HG03442 (cell line): ENCODE measurements around the gene MAGOHB.
"Not testable (repeated sequence)": the region's sequence is repeated elsewhere in the genome, so short reads cannot be mapped to it uniquely, and the experiment has no call there.

Experiments used
- ATAC-seq: cut with Tn5 transposase; IDR thresholded peaks from one replicate; pipeline ENCODE4 v1.9.1; 2021; ENCODE audit warnings: mild to moderate bottlenecking, moderate library complexity; ENCODE audit not compliant: unreplicated experiment

MAGOHB gene

DNA sequence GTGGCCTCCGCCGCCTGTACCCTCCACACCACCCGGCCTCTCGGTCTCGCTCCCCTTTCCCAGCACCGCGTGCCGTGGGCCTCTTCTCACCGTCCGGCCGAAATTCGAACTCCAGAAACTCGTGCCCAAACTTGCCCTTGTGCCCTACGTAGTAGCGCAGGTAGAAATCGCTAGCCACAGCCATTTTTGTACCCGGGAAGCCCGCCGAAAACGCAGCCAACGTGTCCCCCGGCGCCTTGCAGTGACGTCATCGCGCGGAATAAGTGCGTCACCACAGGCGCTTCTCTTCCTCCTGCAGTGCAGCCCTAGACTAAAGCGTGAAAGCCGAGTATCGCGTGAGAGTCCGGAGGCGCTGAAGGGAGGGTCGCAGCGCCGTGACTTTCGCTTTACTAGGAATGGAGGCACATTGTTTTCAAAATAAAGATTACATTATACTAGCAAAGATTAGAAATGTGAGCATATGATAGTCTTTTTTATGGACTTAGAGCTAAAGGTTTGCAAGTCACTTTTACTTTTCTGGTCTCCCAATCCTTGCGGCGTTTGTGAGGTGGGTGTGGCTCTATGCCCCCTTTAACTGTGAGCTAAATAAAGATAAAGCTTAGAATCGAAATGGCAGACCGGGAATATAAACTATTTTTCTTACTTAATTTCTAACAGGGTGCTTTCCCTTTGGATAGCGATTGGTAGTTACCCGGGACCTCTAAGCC is at the start of gene MAGOHB:
Gene MAGOHB (minus strand): TSS at position 261 of the 707 bp plus-strand sequence. CDS start 77 bp downstream, at position 184.
- ATAC-seq = peak; percentile 95

- ATAC-seq = no peak
These were observed 47.9 kb upstream of the MAGOHB start for GRCh38 chr12:10661338-10661737.

GRCh38 chr12:10654003-10654402 is 40.6 kb upstream of the MAGOHB start:
- no peak for ATAC-seq

DNA sequence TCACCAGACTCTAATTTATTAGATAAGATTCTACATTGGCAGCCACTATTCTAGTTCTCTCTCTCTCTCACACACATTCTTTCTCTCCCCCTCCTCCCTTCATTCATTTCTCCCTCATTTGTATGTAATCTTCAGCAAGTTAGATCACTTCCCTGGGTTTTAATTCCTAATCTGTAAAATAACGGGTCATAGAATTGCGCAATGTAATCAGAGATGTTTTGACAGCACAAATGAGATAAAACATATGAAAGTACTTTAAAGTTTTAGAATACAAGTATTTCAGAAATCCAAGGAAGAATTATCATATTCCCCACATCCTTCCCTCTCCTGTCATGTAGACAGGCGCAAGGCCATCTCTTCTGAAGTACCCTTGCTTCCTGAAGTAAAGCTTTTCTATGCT is 38.8 kb upstream of the MAGOHB start:
- no peak for ATAC-seq

- not testable (repeated sequence) for ATAC-seq
These were observed 33.2 kb upstream of the MAGOHB start for GRCh38 chr12:10646576-10646975.

GRCh38 chr12:10645910-10646309 is 32.5 kb upstream of the MAGOHB start:
- no peak for ATAC-seq

GRCh38 chr12:10641735-10642500 is 28.5 kb upstream of the MAGOHB start:
- no peak for ATAC-seq

DNA sequence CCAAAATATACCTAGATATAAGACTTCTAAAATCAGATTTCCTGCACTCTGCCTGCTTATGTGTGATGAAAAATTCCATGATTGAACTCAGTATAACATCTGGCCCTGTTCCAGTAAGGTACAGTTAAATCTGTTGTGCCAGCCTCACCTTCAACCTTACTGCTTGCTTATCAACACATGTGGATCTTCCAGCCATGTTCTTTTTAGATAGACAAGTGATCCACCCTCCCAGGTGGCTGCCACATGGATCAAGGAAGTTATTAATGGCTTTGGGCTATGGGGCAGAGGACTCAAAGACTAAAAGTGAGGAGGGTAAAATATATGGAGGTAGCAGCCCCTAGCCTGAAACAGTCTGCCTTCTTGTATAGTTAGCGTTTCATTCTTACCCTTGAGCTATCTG is 25.3 kb upstream of the MAGOHB start:
- no peak for ATAC-seq

DNA sequence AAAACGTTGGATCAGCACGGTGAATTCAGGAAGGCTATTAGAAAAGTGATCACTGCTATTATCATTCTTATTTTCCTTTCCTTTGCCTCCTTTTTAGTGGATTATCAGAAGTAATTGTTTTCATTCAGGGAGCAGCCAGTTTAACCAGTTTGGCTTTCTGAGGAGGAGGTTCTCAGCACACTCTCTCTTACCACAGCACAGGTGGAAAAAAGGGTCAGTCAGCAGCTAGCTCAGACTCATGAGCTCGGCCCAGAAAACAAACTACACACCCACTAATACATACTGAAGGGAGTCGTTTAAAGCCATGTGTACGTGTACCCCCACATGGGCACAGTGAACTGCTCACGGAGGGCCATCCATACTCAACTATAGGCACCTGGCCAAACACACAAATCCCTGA is 23.2 kb upstream of the MAGOHB start:
- ATAC-seq = no peak

DNA sequence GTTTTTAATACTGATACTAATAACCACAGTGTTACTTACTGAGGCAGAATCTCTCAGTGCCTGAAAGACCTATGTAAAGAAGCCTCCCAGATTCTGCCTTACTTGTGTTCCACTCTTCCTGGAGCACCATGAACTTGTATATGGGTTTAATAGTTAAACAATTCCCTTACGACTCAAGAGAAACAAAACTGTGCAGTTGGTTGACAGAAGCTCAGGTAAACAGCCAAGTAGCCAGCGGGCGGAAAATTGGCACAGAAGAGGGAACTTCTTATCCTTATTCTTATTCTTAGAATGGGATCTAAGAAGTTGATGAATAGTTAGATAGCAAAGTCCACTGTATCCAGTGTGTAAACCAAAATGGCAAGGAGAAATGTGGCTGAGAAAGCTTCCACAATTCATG is 22.7 kb upstream of the MAGOHB start:
- no peak for ATAC-seq

DNA sequence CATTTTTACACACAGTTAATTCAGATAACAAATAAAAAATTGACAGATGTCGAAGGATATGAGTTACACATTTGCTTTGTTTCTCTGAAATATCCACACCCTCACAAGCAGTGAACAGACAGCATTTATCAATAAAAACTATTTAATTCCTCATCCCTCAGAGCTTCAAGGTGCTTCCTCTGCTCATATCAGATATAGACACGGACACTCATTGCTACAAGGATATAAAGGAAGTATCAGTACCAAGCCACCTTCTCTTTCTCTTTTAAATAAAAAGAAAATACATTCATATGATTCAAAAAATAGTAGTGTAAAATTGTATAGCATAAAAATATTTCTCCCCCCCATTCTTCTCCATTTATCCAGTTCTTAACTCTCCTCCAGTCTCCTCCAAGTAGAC is 21.9 kb upstream of the MAGOHB start:
- ATAC-seq = no peak

GRCh38 chr12:10634427-10634826 is 21.0 kb upstream of the MAGOHB start:
- ATAC-seq = no peak

DNA sequence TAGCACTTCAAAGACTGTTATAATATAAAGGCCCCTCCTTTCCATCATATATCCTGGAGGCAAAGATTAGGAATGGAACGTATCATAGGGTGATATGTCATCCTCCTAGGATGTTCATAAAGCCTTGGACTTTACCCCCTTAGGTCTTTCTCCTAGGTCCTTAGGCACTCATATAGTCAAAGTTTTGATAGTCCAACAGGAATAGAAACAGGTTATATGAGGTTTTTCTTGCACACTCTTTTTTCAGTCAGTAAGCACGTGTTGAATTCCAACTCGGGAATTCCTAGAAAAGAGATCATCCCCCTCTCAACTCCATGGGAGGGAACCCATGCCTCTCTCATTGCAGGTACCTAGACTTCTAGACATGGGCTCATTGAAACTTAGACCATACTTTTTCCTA is 20.1 kb upstream of the MAGOHB start:
- no peak for ATAC-seq

DNA sequence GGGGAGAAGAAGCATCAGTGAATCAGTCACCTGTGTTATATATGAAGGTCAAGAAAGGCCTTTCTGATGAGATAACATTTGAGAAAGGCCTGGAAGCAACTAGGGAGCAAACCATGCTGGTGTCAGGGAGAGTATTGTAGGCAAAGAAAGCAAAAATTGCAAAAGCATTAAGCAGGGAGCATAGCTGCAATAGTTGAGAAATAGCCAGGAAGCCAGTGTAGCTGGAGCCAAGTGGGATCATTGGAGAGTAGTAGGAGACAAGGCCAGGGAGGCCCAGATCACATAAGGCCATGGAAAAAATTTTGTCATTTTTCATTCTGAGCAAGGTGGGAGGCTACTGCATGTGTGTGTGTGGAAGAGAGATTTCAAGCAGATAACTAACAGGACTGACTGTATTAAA is 18.8 kb upstream of the MAGOHB start:
- no peak for ATAC-seq

GRCh38 chr12:10624605-10625004 is 11.2 kb upstream of the MAGOHB start:
- no peak for ATAC-seq

GRCh38 chr12:10623131-10623530 is 9.7 kb upstream of the MAGOHB start:
- ATAC-seq = no peak

DNA sequence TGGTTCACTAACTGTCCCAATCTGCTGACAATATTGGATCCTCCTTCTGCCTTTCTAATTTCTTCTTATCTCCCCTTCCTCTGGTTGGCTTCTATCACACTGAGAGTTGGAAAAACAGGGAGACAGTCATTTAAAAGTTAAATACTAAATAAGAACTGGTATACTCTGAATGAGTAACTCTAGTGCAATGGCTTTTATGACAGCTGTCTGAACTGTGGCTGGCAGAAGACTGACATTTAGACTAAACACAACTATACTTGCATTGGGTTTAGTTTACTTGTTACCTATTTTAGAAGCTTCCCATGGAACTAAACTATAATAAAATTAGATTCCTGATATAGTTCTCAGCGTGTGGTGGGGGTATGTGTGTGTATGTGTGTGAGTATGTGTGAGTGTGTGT is 7.9 kb upstream of the MAGOHB start:
- no peak for ATAC-seq

DNA sequence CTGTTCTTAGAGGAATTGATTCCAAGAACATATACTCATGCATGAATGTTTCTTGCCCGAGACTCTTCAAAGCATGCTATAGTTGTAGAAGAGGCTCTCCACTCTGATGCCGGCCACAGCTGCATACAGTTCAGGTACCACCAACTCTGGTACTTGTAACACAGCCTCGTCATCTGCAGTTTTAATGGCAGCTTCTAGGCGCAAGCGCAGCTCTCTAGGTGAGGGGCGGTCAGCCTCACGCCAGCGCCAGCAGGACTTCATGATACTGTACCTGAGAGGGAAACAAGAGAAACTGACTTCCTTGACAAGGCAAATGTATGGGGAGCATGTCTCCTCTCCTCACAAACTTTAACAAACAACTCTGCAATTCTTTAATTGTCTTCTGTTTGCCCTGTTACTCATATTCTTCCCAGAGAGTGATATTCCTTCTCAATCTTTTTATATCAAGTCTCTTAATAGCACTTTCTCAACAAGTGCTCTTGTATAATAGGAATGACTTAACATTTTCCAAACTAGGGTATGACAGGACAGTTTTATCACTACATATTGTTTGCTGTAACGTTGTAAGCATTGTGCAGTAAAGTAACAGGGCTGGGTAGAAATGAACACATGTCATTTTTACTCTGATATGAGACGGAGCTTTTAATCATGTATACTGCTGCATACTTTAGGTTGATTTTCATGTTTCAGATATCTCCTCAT is 6.8 kb upstream of the MAGOHB start:
- no peak for ATAC-seq

DNA sequence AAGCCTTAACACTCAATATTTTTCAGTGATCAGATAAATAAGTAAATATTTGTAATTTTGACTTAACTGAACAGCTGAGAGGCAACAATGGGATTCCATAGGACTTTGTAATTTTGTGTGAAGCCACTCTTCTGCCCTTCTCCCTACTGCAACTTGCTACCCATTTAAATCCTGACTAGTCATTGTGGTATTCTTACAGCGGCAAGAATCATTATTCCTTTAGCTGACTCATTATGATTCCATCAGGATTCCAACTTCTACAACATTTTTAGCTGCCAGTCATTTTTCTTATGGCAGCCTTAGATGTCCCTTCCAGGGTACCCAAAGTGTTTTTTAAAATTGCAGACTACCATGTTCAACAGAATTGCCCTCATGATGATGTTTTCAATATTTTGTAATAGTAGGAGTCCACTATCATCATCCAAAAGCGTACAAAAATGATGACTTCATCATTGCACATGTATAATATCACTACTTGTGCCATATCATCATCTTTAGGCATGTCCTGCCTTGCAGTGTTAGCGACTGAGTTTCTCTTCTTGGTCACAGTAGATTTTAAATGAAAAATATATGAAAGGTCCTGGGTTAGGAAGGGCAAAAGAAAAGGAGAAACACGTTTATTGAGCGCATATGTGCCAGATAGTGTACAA is 5.1 kb upstream of the MAGOHB start:
- no peak for ATAC-seq

DNA sequence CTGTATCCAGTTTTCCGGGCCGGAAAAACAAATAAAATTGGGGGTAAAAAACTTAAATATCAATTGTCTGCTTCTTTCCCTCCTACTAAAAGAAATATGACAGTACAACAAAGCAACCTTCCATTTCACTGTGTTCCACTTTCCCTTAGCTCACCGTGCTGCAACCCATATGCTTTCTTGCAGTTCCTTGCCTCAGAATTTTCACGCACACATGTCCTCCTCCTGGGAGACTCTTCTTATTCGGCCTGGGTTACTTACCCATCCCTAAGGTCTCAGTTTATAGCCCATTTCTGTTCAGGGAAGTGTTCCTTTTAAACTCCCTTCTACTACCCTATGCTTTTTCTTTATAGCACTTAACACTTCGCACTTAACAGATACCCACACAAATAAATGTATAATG is 4.5 kb upstream of the MAGOHB start:
- ATAC-seq = no peak

GRCh38 chr12:10615532-10615931 is 2.1 kb upstream of the MAGOHB start:
- ATAC-seq = no peak

DNA sequence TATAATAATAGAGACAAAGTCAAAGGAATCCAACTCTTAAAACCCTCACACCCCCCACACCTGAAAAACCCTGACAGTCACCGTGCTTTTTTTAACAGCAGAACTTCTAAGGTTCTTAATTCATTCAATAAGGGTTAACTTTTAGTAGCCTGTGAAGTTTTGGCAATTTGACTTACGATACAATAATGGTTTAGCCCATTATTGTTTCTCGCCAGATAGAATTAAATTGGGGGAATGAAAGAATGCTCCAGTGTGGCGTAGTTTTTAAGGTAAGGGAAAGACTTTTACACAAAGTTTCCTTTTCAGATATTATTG is 604 bp upstream of the MAGOHB start:
- no peak for ATAC-seq
